Loucy (cell line): ENCODE measurements around the gene MSMB.
"Not testable (repeated sequence)": the region's sequence is repeated elsewhere in the genome, so short reads cannot be mapped to it uniquely, and the experiment has no call there.

ENCODE experiments used
- CTCF ChIP-seq: fragments of 200-600 bp; sonication (generic); conservative IDR thresholded peaks from 2 replicates; pipeline ENCODE4 v1.5.1; 2014; ENCODE audit warnings: mild to moderate bottlenecking, antibody characterized with exemption, low read length
- EZH2phosphoT487 ChIP-seq: fragments of 200-600 bp; IDR thresholded peaks from 2 replicates; pipeline ENCODE4 v1.6.1; 2018; ENCODE audit warnings: antibody characterized with exemption, mild to moderate bottlenecking, moderate library complexity, borderline replicate concordance

GRCh38 chr10:46049497-46049831 lies 3.4 kb upstream of the MSMB start:
- TF ChIP-seq CTCF, EZH2phosphoT487: not testable (repeated sequence)
